DOHH2 (cell line): ENCODE data around the gene UBIAD1.

Source experiments
- H3F3A ChIP-seq: fragments of 200-600 bp; sonication (generic), shearing (Covaris generic); 2 replicates; pipeline ENCODE4 v1.6.0; 2016; ENCODE audit warnings: antibody characterized with exemption, mild to moderate bottlenecking; ENCODE audit not compliant: control insufficient read depth, insufficient read depth
- H3K27ac ChIP-seq: fragments of 200-600 bp; sonication (generic); 2 replicates; pipeline ENCODE4 v1.5.1; 2014; ENCODE audit warnings: low read depth, mild to moderate bottlenecking, low read length, moderate library complexity
- H3K27me3 ChIP-seq: fragments of 200-600 bp; sonication (generic); 2 replicates; pipeline ENCODE4 v1.6.1; 2014; ENCODE audit warnings: mild to moderate bottlenecking, low read length, mixed read lengths; ENCODE audit not compliant: control insufficient read depth
- H3K36me3 ChIP-seq: fragments of 200-600 bp; sonication (generic); 2 replicates; pipeline ENCODE4 v1.6.1; 2014; ENCODE audit warnings: mild to moderate bottlenecking, low read length, moderate library complexity, mixed read lengths; ENCODE audit not compliant: control insufficient read depth
- H3K4me1 ChIP-seq: fragments of 200-600 bp; sonication (generic); 2 replicates; pipeline ENCODE4 v1.6.1; 2014; ENCODE audit warnings: mild to moderate bottlenecking, low read length, mixed read lengths; ENCODE audit not compliant: control insufficient read depth
- H3K4me2 ChIP-seq: fragments of 200-600 bp; sonication (generic); 2 replicates; pipeline ENCODE4 v1.6.0; 2014; ENCODE audit warnings: mild to moderate bottlenecking, low read length, moderate library complexity
- H3K4me3 ChIP-seq: fragments of 200-600 bp; sonication (generic); 2 replicates; pipeline ENCODE4 v1.5.1; 2014; ENCODE audit warnings: mild to moderate bottlenecking, low read length, mixed read lengths
- H3K79me2 ChIP-seq: fragments of 200-600 bp; sonication (generic); 2 replicates; pipeline ENCODE4 v1.6.1; 2014; ENCODE audit warnings: mild to moderate bottlenecking, low read length, mixed read lengths; ENCODE audit not compliant: control insufficient read depth
- H3K9me2 ChIP-seq: fragments of 200-600 bp; sonication (generic); replicated peaks from 2 replicates; pipeline ENCODE4 v1.6.1; 2014; ENCODE audit warnings: mild to moderate bottlenecking, low read length, mixed read lengths; ENCODE audit not compliant: control insufficient read depth
- H3K9me3 ChIP-seq: fragments of 200-600 bp; sonication (generic); 2 replicates; pipeline ENCODE4 v1.6.1; 2014; ENCODE audit warnings: antibody characterized with exemption, low read length, mixed read lengths; ENCODE audit not compliant: control insufficient read depth, insufficient read depth
- H4K20me1 ChIP-seq: fragments of 200-600 bp; sonication (generic); 2 replicates; pipeline ENCODE4 v1.6.0; 2014; ENCODE audit warnings: low read depth, mild to moderate bottlenecking, antibody characterized with exemption, low read length, moderate library complexity; ENCODE audit not compliant: control insufficient read depth, insufficient read depth
- CTCF ChIP-seq: fragments of 200-600 bp; sonication (generic); IDR thresholded peaks from one replicate; pipeline ENCODE4 v1.5.1; 2014; ENCODE audit warnings: antibody characterized with exemption, mild to moderate bottlenecking, low read depth, low read length; ENCODE audit not compliant: poor library complexity, severe bottlenecking
- EZH2phosphoT487 ChIP-seq: fragments of 200-600 bp; sonication (generic); IDR thresholded peaks from 2 replicates; pipeline ENCODE4 v1.6.1; 2017; ENCODE audit warnings: borderline replicate concordance, mild to moderate bottlenecking, antibody characterized with exemption, low read length, moderate library complexity, mixed read lengths

UBIAD1 gene

GRCh38 chr1:11331036-11331944 is 58.3 kb downstream of the UBIAD1 start:
- no peak overlapping the region for H3K4me2 ChIP-seq
- H3K4me3 ChIP-seq, result no peak overlapping the region
- H3K27ac ChIP-seq, result no peak overlapping the region
- H3K9me3 ChIP-seq, result no peaks in the 10 kb centered on the region
- TF ChIP-seq EZH2phosphoT487 (no peak), CTCF (no peak)
- H3K36me3 ChIP-seq, result no peaks in the 10 kb centered on the region
- no peaks in the 10 kb centered on the region for H3F3A ChIP-seq
- H3K79me2 ChIP-seq, result no peaks in the 10 kb centered on the region
- H3K27me3 ChIP-seq, result no peaks in the 10 kb centered on the region
- no peaks in the 10 kb centered on the region for H3K9me2 ChIP-seq
- no peaks in the 10 kb centered on the region for H4K20me1 ChIP-seq
- no peaks in the 10 kb centered on the region for H3K4me1 ChIP-seq

DNA sequence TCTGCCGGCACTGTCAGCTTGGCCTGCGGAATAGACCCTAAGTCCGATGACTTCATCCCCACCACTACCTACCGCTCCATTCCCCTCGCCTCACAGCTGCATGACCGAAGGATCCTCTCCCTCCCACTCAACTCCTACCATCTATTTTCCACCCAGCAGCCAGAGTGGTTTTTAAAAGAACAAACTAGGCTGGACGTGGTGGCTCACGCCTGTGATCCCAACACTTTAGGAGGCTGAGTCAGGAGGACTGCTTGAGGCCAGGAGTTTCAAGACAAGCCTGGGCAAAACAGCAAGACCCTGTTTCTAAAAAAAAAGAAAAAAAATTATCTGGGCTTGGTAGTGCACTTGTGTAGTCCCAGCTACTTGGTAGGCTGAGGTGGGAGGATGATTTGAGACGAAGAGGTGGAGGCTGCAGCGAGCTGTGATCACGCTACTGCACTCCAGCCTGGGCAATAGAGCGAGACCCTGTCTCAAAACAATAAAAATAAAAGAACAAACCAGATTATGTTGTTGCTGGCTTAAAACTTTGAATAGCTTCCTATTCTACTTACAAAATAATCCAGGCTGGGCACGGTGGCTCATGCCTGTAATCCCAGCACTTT is 59.0 kb downstream of the UBIAD1 start:
- no peaks in the 10 kb centered on the region for H3F3A ChIP-seq
- no peak overlapping the region for H3K4me3 ChIP-seq
- no peaks in the 10 kb centered on the region for H3K4me1 ChIP-seq
- no peaks in the 10 kb centered on the region for H3K9me3 ChIP-seq
- no peaks in the 10 kb centered on the region for H3K79me2 ChIP-seq
- no peak overlapping the region for H3K4me2 ChIP-seq
- no peak for TF ChIP-seq EZH2phosphoT487
- H4K20me1 ChIP-seq, result no peaks in the 10 kb centered on the region
- H3K27me3 ChIP-seq, result no peaks in the 10 kb centered on the region
- H3K9me2 ChIP-seq, result no peaks in the 10 kb centered on the region
- H3K27ac ChIP-seq, result no peak overlapping the region
- no peaks in the 10 kb centered on the region for H3K36me3 ChIP-seq

- H3K4me1 ChIP-seq, result peaks cover 4% of the 10 kb centered on the region
- no peaks in the 10 kb centered on the region for H3K9me2 ChIP-seq
- no peaks in the 10 kb centered on the region for H3K79me2 ChIP-seq
- no peaks in the 10 kb centered on the region for H3K9me3 ChIP-seq
- H4K20me1 ChIP-seq, result no peaks in the 10 kb centered on the region
- no peak overlapping the region for H3K4me2 ChIP-seq
- H3K27me3 ChIP-seq, result peaks cover 5% of the 10 kb centered on the region; the same call in 1 of the 2 replicates
- no peaks in the 10 kb centered on the region for H3F3A ChIP-seq
- TF ChIP-seq EZH2phosphoT487, result no peak
- no peaks in the 10 kb centered on the region for H3K36me3 ChIP-seq
- H3K4me3 ChIP-seq, result no peak overlapping the region
- no peak overlapping the region for H3K27ac ChIP-seq
Measured at GRCh38 chr1:11333631-11334030, 60.6 kb downstream of the UBIAD1 start.

GRCh38 chr1:11334261-11334804 is 61.3 kb downstream of the UBIAD1 start:
- Histone ChIP-seq H3K4me2 (no peak overlapping the region), H3K36me3 (no peaks in the 10 kb centered on the region), H3K27ac (no peak overlapping the region), H3K4me1 (peaks cover 4% of the 10 kb centered on the region), H3K27me3 (peaks cover 10% of the 10 kb centered on the region), H3F3A (no peaks in the 10 kb centered on the region), H3K79me2 (no peaks in the 10 kb centered on the region), H3K4me3 (no peak overlapping the region), H3K9me3 (no peaks in the 10 kb centered on the region), H4K20me1 (no peaks in the 10 kb centered on the region), H3K9me2 (no peaks in the 10 kb centered on the region)
- TF ChIP-seq EZH2phosphoT487 (no peak), CTCF (no peak)
